Vagina (tissue), 2 donors: ENCODE measurements around the gene SHANK3. TPM values are rescaled to one million over a fixed set of nuclear protein-coding genes. Genes with fewer than 3 reads are reported as not detected.

Source experiments
- DNase-seq, 2 donors: peaks; one replicate each; pipeline ENCODE4 v3.0.0-alpha.2; 2017; ENCODE audit errors: extremely low spot score in 2 of 2
- H3K27ac ChIP-seq: fragments of 200-600 bp; sonication (generic); one replicate; pipeline ENCODE4 v1.5.1; 2019
- H3K27me3 ChIP-seq: fragments of 200-600 bp; sonication (generic); one replicate; pipeline ENCODE4 v1.5.1; 2019
- H3K36me3 ChIP-seq, 2 donors: fragments of 200-600 bp; sonication (generic); one replicate each; pipeline ENCODE4 v1.5.1; 2017 to 2019
- H3K4me1 ChIP-seq: fragments of 200-600 bp; sonication (generic); one replicate; pipeline ENCODE4 v1.5.1; 2019
- H3K4me3 ChIP-seq, 2 donors: fragments of 200-600 bp; sonication (generic); 1 replicate in 1 of 2; 2 replicates in 1 of 2; pipeline ENCODE4 v1.5.1; 2016 to 2019
- H3K9me3 ChIP-seq: fragments of 200-600 bp; sonication (generic); one replicate; pipeline ENCODE4 v1.5.1; 2019
- CTCF ChIP-seq, 3 experiments: fragments of 450-650 bp in 2 of 3; fragments of 200-600 bp in 1 of 3; sonication (generic) in 1 of 3; IDR thresholded peaks; one replicate each; pipeline ENCODE4 v1.5.1; 2017 to 2019; ENCODE audit warnings: antibody characterized with exemption in 3 of 3, mild to moderate bottlenecking in 2 of 3, moderate library complexity in 2 of 3
- POLR2A ChIP-seq, 2 donors: fragments of 450-650 bp; IDR thresholded peaks; one replicate each; pipeline ENCODE4 v1.6.1; 2017; ENCODE audit warnings: antibody characterized with exemption in 2 of 2, mild to moderate bottlenecking in 2 of 2, moderate library complexity in 2 of 2
- POLR2AphosphoS5 ChIP-seq, 2 donors: sonication (generic); formaldehyde crosslinking; IDR thresholded peaks; one replicate each; pipeline ENCODE4 v1.9.0; 2017; ENCODE audit warnings: antibody characterized with exemption in 2 of 2, mild to moderate bottlenecking in 2 of 2, low read depth in 1 of 2; ENCODE audit not compliant: insufficient read depth in 1 of 2
- intact Hi-C: fragments of 100-400 bp; cut with DNase I; formaldehyde crosslinking; loops from one replicate; pipeline ENCODE4 v1.15.1; 2023
- total RNA-seq: library from RNA; depleted of rRNA; stranded (reverse); fragments of >200 nt; gene quantifications from one replicate; pipeline ENCODE4 v1.2.3, GENCODE V29; 2016

The SHANK3 gene
- total RNA-seq, 1 donor from 2014 or later, result 20.4 TPM

DNA sequence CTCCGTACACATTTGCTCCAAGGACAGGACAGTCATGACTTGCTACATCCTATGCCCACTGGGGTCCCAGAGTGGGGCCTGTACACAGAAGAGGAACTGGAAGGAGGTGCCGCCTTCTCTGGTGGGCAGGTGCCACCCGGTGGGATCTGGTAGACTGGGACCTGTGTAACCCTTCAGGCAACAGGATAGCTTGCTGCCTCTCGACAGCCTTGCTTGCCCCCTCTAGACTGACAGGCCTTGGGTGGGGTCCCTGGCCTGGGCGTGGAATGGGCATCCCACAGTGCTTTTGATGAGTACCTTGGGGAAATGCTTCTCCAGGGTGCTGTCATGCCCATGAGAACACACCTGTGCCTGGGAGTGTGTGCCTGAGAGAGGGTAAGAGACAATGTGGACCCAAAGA lies 15.8 kb downstream of the SHANK3 start:
- Histone ChIP-seq H3K27ac (no peak overlapping the region), H3K9me3 (no peaks in the 10 kb centered on the region), H3K36me3 (no peaks in the 10 kb centered on the region), H3K4me3 (no peak overlapping the region), H3K4me1 (no peaks in the 10 kb centered on the region), H3K27me3 (no peaks in the 10 kb centered on the region)
- DNase-seq, result peak in 1 of 2 donors; percentile 55
- TF ChIP-seq POLR2A (IDR thresholded peaks at IDR 0.05) (no peak), CTCF (IDR thresholded peaks at IDR 0.05) (no peak), POLR2AphosphoS5 (IDR thresholded peaks at IDR 0.05; ENCODE audit: insufficient read depth in 1 of 2, low read depth in 1 of 2) (no peak)
- intact Hi-C loops, result no loop called here

- no peaks in the 10 kb centered on the region for H3K36me3 ChIP-seq
- H3K27ac ChIP-seq, result no peak overlapping the region
- no peak overlapping the region for H3K4me3 ChIP-seq
- no peaks in the 10 kb centered on the region for H3K27me3 ChIP-seq
- TF ChIP-seq POLR2A (IDR thresholded peaks at IDR 0.05), result no peak
- TF ChIP-seq CTCF (IDR thresholded peaks at IDR 0.05), result no peak
- TF ChIP-seq POLR2AphosphoS5 (IDR thresholded peaks at IDR 0.05; ENCODE audit: insufficient read depth in 1 of 2, low read depth in 1 of 2), result no peak
- H3K9me3 ChIP-seq, result no peaks in the 10 kb centered on the region
- intact Hi-C loops, result no loop called here
- no peak for DNase-seq
- peaks cover 11% of the 10 kb centered on the region for H3K4me1 ChIP-seq
Observed at GRCh38 chr22:50691521-50691920, 18.9 kb downstream of the SHANK3 start.

DNA sequence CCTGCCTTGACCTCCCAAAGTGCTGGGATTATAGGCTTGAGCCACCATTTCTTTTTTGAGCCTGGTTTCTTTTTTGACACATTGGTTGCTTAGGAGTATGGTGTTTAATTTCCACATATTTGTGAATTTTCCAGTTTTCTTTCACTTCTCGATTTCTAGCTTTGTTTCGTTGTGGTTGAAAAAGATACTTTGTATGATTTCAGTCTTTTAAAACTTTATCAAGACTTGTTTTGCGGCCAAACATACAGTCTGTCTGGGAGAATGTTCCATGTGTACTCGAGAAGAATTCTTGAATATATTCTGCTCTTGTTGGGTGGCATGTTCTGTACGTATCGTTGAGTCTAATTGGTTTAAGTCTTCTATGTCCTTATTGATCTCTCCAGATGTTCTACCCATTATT lies 20.8 kb downstream of the SHANK3 start:
- H3K4me3 ChIP-seq, result no peak overlapping the region
- H3K9me3 ChIP-seq, result no peaks in the 10 kb centered on the region
- no peak for TF ChIP-seq POLR2A (IDR thresholded peaks at IDR 0.05)
- no peak for TF ChIP-seq POLR2AphosphoS5 (IDR thresholded peaks at IDR 0.05; ENCODE audit: insufficient read depth in 1 of 2, low read depth in 1 of 2)
- no peak for TF ChIP-seq CTCF (IDR thresholded peaks at IDR 0.05)
- DNase-seq, result no peak
- intact Hi-C loops, result no loop called here
- H3K36me3 ChIP-seq, result no peaks in the 10 kb centered on the region
- no peaks in the 10 kb centered on the region for H3K27me3 ChIP-seq
- no peak overlapping the region for H3K27ac ChIP-seq
- H3K4me1 ChIP-seq, result peaks cover 26% of the 10 kb centered on the region

DNA sequence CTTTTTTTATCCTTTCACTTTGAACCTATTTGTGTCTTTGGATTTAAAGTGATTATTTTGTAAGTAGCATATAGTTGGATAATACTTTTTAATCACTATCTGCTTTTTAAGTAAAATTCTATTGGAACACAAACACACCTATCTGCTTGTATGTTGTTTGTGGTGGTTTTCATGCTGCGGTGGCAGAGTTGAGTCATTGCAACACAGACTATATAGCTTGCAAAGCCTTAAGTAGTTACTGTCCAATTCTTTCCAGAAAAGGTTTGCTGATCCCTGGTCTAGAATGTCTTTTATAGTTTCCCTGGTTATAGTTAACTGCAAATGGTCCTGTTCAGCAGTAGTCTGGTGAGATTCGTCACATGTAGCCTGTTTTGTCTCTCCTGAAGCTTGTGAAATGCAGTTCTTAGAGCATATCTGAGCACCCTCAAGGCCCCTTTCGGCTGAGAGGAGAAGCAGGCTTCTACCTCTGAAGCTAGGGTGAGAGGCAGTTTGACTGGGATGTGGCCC lies 21.5 kb downstream of the SHANK3 start:
- Histone ChIP-seq H3K4me1 (peaks cover 32% of the 10 kb centered on the region), H3K27ac (no peak overlapping the region), H3K27me3 (no peaks in the 10 kb centered on the region), H3K36me3 (no peaks in the 10 kb centered on the region), H3K9me3 (no peaks in the 10 kb centered on the region), H3K4me3 (no peak overlapping the region)
- DNase-seq, result no peak
- intact Hi-C loops, result no loop called here
- no peak for TF ChIP-seq CTCF (IDR thresholded peaks at IDR 0.05)
- no peak for TF ChIP-seq POLR2A (IDR thresholded peaks at IDR 0.05)
- no peak for TF ChIP-seq POLR2AphosphoS5 (IDR thresholded peaks at IDR 0.05; ENCODE audit: insufficient read depth in 1 of 2, low read depth in 1 of 2)

DNA sequence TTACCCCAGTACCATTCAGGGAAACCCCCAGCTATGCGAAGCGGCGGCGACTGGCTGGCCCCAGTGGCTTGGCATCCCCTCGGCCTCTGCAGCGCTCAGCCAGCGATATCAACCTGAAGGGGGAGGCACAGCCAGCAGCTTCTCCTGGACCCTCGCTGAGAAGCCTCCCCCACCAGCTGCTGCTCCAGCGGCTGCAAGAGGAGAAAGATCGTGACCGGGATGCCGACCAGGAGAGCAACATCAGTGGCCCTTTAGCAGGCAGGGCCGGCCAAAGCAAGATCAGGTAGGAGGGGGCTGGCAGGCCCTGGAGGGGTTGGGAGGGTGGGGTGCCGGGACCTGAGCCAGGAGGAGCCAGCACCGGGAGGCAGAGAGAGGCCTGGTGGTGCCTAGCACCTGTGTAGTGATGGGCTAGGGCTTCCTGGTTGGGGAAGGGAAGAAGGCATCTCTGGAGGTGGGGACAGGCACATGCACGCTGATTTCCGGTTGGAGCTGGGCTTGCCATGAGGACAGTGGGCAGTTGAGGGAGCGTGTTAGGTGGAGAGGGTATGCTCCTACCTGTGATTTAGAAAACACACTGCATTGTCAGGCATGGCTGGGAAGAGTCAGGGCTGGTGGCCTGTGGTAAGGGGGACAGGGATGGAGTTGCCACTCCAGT lies 22.3 kb downstream of the SHANK3 start:
- no peaks in the 10 kb centered on the region for H3K27me3 ChIP-seq
- no peak overlapping the region for H3K4me3 ChIP-seq
- TF ChIP-seq POLR2AphosphoS5 (IDR thresholded peaks at IDR 0.05; ENCODE audit: insufficient read depth in 1 of 2, low read depth in 1 of 2), result no peak
- TF ChIP-seq CTCF (IDR thresholded peaks at IDR 0.05), result no peak
- no peak for TF ChIP-seq POLR2A (IDR thresholded peaks at IDR 0.05)
- peaks cover 39% of the 10 kb centered on the region for H3K4me1 ChIP-seq
- H3K9me3 ChIP-seq, result no peaks in the 10 kb centered on the region
- DNase-seq, result no peak
- no peaks in the 10 kb centered on the region for H3K36me3 ChIP-seq
- intact Hi-C loops, result no loop called here
- no peak overlapping the region for H3K27ac ChIP-seq
